ENCODE measurements around the gene UTY.
"Not testable (repeated sequence)": the region's sequence is repeated elsewhere in the genome, so short reads cannot be mapped to it uniquely, and the experiment has no call there.

UTY gene

GRCh38 chrY:13299411-13299810, 180.4 kb downstream of the UTY start:
- no peak for DNase-seq (ENCODE audit: low read depth)

GRCh38 chrY:13296176-13296890, 183.5 kb downstream of the UTY start:
- DNase-seq (ENCODE audit: low read depth) = no peak

- DNase-seq (ENCODE audit: low read depth) = no peak
Observed at GRCh38 chrY:13295026-13295425, 184.8 kb downstream of the UTY start.

GRCh38 chrY:13291199-13291598, 188.6 kb downstream of the UTY start:
- DNase-seq (ENCODE audit: low read depth) = no peak

GRCh38 chrY:13282151-13283054, 197.4 kb downstream of the UTY start:
- DNase-seq (ENCODE audit: low read depth) = not testable (repeated sequence)

GRCh38 chrY:13279561-13279960, 200.3 kb downstream of the UTY start:
- DNase-seq (ENCODE audit: low read depth) = no peak

GRCh38 chrY:13271706-13272105, 208.1 kb downstream of the UTY start:
- DNase-seq (ENCODE audit: low read depth) = no peak

GRCh38 chrY:13253941-13254440, 225.8 kb downstream of the UTY start:
- DNase-seq (ENCODE audit: low read depth) = not testable (repeated sequence)

GRCh38 chrY:13250421-13250820, 229.4 kb downstream of the UTY start:
- DNase-seq (ENCODE audit: low read depth) = no peak

- no peak for DNase-seq (ENCODE audit: low read depth)
Observed at GRCh38 chrY:13243716-13244115, 236.1 kb downstream of the UTY start.

- no peak for DNase-seq (ENCODE audit: low read depth)
Observed at GRCh38 chrY:13233901-13234300, 245.9 kb downstream of the UTY start.

GRCh38 chrY:13233118-13233517, 246.7 kb downstream of the UTY start:
- no peak for DNase-seq (ENCODE audit: low read depth)

- no peak for DNase-seq (ENCODE audit: low read depth)
Observed at GRCh38 chrY:13227354-13227953, 252.4 kb downstream of the UTY start.

- no peak for DNase-seq (ENCODE audit: low read depth)
Observed at GRCh38 chrY:13210961-13211646, 268.7 kb downstream of the UTY start.

GRCh38 chrY:13205214-13205613, 274.6 kb downstream of the UTY start:
- no peak for DNase-seq (ENCODE audit: low read depth)

Measured in HS-5 (cell line).